K562 (cell line): ENCODE data around the gene TMIGD3. TPM values are rescaled to one million over a fixed set of nuclear protein-coding genes. Genes with fewer than 3 reads are reported as not detected.

Source experiments
- CCNT2 ChIP-seq: IDR thresholded peaks from 2 replicates; pipeline ENCODE4 v1.6.1; 2011; ENCODE audit warnings: borderline replicate concordance, low read depth, mild to moderate bottlenecking, moderate library complexity, mixed read lengths, low read length; ENCODE audit not compliant: insufficient read length; ENCODE audit errors: extremely low read depth
- DNMT1 ChIP-seq: fragments of 450-650 bp; IDR thresholded peaks from 2 replicates; pipeline ENCODE4 v1.6.1; 2016; ENCODE audit warnings: antibody characterized with exemption, mild to moderate bottlenecking
- HOXB6 ChIP-seq: fragments of 250-450 bp; sonication (Bioruptor Pico); IDR thresholded peaks from 2 replicates; pipeline ENCODE4 v1.5.1; 2022; ENCODE audit warnings: mild to moderate bottlenecking, borderline replicate concordance
- IFI16 ChIP-seq: fragments of 250-450 bp; sonication (Bioruptor Pico); IDR thresholded peaks from 2 replicates; pipeline ENCODE4 v2.1.2; 2022; ENCODE audit warnings: mild to moderate bottlenecking, inconsistent platforms
- MAFF ChIP-seq: IDR thresholded peaks from 2 replicates; pipeline ENCODE4 v1.6.1; 2012; ENCODE audit warnings: low read length, improper control_type of control experiment
- NEUROD1 ChIP-seq: fragments of 150-350 bp; IDR thresholded peaks from 2 replicates; pipeline ENCODE4 v1.6.1; 2014; ENCODE audit warnings: borderline replicate concordance, low read length, low read depth; ENCODE audit not compliant: partially characterized antibody
- SIN3A ChIP-seq, 2 experiments: fragments of 150-350 bp in 1 of 2; IDR thresholded peaks; 2 replicates each; pipeline ENCODE4 v1.6.1; 2011 to 2016; ENCODE audit warnings: borderline replicate concordance in 2 of 2, low read depth in 2 of 2, low read length in 2 of 2, mild to moderate bottlenecking in 2 of 2, moderate library complexity in 2 of 2; ENCODE audit not compliant: control insufficient read depth in 1 of 2
- TAF9B ChIP-seq: fragments of 450-650 bp; IDR thresholded peaks from 2 replicates; pipeline ENCODE4 v1.6.1; 2018; ENCODE audit warnings: mild to moderate bottlenecking; ENCODE audit not compliant: partially characterized antibody
- XRCC4 ChIP-seq: IDR thresholded peaks from one replicate; pipeline ENCODE4 v1.6.1; 2011; ENCODE audit not compliant: insufficient read depth, insufficient read length; ENCODE audit errors: extremely low read depth
- YY1 ChIP-seq, 3 experiments: IDR thresholded peaks; 2 replicates each; pipeline ENCODE4 v1.6.1; 2011; ENCODE audit warnings: low read length in 2 of 3, mild to moderate bottlenecking in 2 of 3, moderate library complexity in 2 of 3, borderline replicate concordance in 1 of 3, control low read depth in 1 of 3, low read depth in 1 of 3; ENCODE audit not compliant: insufficient read depth in 3 of 3, insufficient replicate concordance in 2 of 3, control insufficient read depth in 1 of 3, insufficient read length in 1 of 3; ENCODE audit errors: extremely low read depth in 1 of 3
- ZNF407 ChIP-seq: fragments of 450-650 bp; IDR thresholded peaks from 2 replicates; pipeline ENCODE4 v1.6.1; 2016; ENCODE audit warnings: low read depth
- ZNF609 ChIP-seq: sonication (generic); formaldehyde crosslinking; IDR thresholded peaks from 2 replicates; pipeline ENCODE4 v1.8.1; 2023; ENCODE audit warnings: missing genetic modification reagents, mild to moderate bottlenecking, borderline replicate concordance
- polyA plus RNA-seq, 8 experiments: library from polyadenylated mRNA; depleted of rRNA in 4 of 8; stranded (reverse) in 5 of 8; unstranded in 3 of 8; fragments of >200 nt; fragmentation: Nextera tagmentation in 2 of 8; fragmentation: Illumina TruSeq in 1 of 8; extraction: Ambion mirVana in 2 of 8; extraction: Trizol in 1 of 8; gene quantifications; 2 replicates each; pipeline versions ENCODE4 v1.2.1 to v1.2.3, GENCODE V29; 2011 to 2014; ENCODE audit warnings: inconsistent platforms in 1 of 8, missing spikeins in 1 of 8
- total RNA-seq, 7 experiments: library from RNA; depleted of rRNA in 6 of 7; stranded (reverse); fragments of >200 nt in 6 of 7; fragmentation: Illumina TruSeq in 2 of 7; extraction: Trizol in 2 of 7; gene quantifications; 2 replicates each; pipeline versions ENCODE4 v1.2.1 to v1.2.3, GENCODE V29; 2011 to 2021; ENCODE audit warnings: low replicate concordance in 1 of 7

Gene TMIGD3
- total and polyA plus RNA-seq, 9 of the 15 experiments (the other 6 are each of a cell fraction or from before 2014, with no cell fraction given), result 0.11 to 0.13 (median 0.11) TPM; not detected in 6

GRCh38 chr1:111448918-111449702 is 54.3 kb downstream of the TMIGD3 start, which contains the start of the genes ATP5PB and WDR77 (continued):
- TF ChIP-seq YY1 (IDR thresholded peaks at IDR 0.05; ENCODE audit: borderline replicate concordance in 1 of 3, control insufficient read depth in 1 of 3, extremely low read depth in 1 of 3, insufficient read depth in 3 of 3, insufficient read length in 1 of 3, insufficient replicate concordance in 2 of 3, low read depth in 1 of 3, low read length in 2 of 3) (peak; percentile 88 to 98 (median 89)), CCNT2 (peak; percentile 33), DNMT1 (no peak), TAF9B (peak; percentile 83), ZNF609 (CRISPR knock-in tag) (no peak), MAFF (peak; percentile 76), HOXB6 (CRISPR knock-in tag) (0 out of 2 replicates have a peak, but pooled peaks have one; percentile 8), IFI16 (CRISPR knock-in tag) (no peak), XRCC4 (no peak), ZNF407 (no peak), SIN3A (IDR thresholded peaks at IDR 0.05; ENCODE audit: borderline replicate concordance in 2 of 2, control insufficient read depth in 1 of 2, low read depth in 2 of 2, low read length in 2 of 2) (peak; percentile 88 to 98; a peak in 3 of 4 replicates), NEUROD1 (peak; percentile 82)
